Upper lobe of left lung (tissue), 4 donors: Measurements from ENCODE around the gene ZNF227.

ENCODE experiments used
- EP300 ChIP-seq, 4 donors: sonication (generic); formaldehyde crosslinking; IDR thresholded peaks; one replicate each; pipeline ENCODE4 v1.5.1; 2017; ENCODE audit warnings: antibody characterized with exemption in 4 of 4, control low read depth in 2 of 4
- POLR2A ChIP-seq, 4 donors: fragments of 450-650 bp; IDR thresholded peaks; one replicate each; pipeline ENCODE4 v1.5.1; 2016 to 2017; ENCODE audit warnings: antibody characterized with exemption in 4 of 4, mild to moderate bottlenecking in 2 of 4
- TF ChIP-seq, protein P1 (sequence below), 6 experiments: fragments of 450-650 bp in 4 of 6; fragments of 200-600 bp in 2 of 6; sonication (generic) in 2 of 6; IDR thresholded peaks; one replicate each; pipeline ENCODE4 v1.5.1; 2016 to 2019; ENCODE audit warnings: antibody characterized with exemption in 6 of 6

DNA sequence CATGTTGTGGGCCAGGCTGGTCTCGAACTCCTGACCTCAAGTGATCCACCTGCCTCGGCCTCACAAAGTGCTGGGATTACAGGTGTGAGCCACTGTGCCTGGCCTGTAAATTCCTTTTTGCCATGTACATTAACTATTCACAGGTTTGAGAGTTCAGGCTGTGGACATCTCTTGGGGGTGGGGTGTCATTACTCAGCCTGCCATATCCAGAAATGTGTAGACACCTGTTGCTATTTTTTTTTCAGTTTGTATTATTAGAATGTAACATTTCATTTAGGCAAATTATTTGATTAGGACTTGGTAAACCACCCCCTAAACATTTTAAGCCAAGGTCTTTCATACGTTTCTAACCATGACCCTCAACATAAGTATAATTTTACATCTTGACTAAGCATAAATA is 20.5 kb downstream of the ZNF227 start:
- TF ChIP-seq, protein P1, sequence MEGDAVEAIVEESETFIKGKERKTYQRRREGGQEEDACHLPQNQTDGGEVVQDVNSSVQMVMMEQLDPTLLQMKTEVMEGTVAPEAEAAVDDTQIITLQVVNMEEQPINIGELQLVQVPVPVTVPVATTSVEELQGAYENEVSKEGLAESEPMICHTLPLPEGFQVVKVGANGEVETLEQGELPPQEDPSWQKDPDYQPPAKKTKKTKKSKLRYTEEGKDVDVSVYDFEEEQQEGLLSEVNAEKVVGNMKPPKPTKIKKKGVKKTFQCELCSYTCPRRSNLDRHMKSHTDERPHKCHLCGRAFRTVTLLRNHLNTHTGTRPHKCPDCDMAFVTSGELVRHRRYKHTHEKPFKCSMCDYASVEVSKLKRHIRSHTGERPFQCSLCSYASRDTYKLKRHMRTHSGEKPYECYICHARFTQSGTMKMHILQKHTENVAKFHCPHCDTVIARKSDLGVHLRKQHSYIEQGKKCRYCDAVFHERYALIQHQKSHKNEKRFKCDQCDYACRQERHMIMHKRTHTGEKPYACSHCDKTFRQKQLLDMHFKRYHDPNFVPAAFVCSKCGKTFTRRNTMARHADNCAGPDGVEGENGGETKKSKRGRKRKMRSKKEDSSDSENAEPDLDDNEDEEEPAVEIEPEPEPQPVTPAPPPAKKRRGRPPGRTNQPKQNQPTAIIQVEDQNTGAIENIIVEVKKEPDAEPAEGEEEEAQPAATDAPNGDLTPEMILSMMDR (IDR thresholded peaks at IDR 0.05) = no peak
- TF ChIP-seq POLR2A (IDR thresholded peaks at IDR 0.05) (no peak), EP300 (IDR thresholded peaks at IDR 0.05) (no peak)
